K562 (cell line): ENCODE data around the gene ADARB2.

Experiments used
- BHLHE40 ChIP-seq: IDR thresholded peaks from 2 replicates; pipeline ENCODE4 v1.6.1; 2011; ENCODE audit warnings: low read length, improper control_type of control experiment
- CEBPB ChIP-seq: fragments of 450-650 bp; IDR thresholded peaks from 2 replicates; pipeline ENCODE4 v1.6.1; 2016; ENCODE audit warnings: missing genetic modification characterization, missing compliant biosample characterization
- ESRRA ChIP-seq: fragments of 450-650 bp; IDR thresholded peaks from 2 replicates; pipeline ENCODE4 v1.6.1; 2014; ENCODE audit warnings: low read depth, mild to moderate bottlenecking, moderate library complexity, borderline replicate concordance
- HDAC6 ChIP-seq: IDR thresholded peaks from 2 replicates; pipeline ENCODE4 v1.6.1; 2012; ENCODE audit warnings: low read depth, mild to moderate bottlenecking, control low read depth, inconsistent platforms, low read length, moderate library complexity
- JUND ChIP-seq, 2 experiments: IDR thresholded peaks; 2 replicates in 1 of 2; 3 replicates in 1 of 2; pipeline ENCODE4 v1.6.1; 2011; ENCODE audit warnings: borderline replicate concordance in 2 of 2, low read depth in 2 of 2, low read length in 2 of 2, improper control_type of control experiment in 1 of 2, missing biosample characterization in 1 of 2, missing genetic modification characterization in 1 of 2, missing genetic modification reagents in 1 of 2
- MYBL2 ChIP-seq, 2 experiments: fragments of 450-650 bp in 1 of 2; sonication (generic) in 1 of 2; formaldehyde crosslinking in 1 of 2; IDR thresholded peaks; 2 replicates each; pipeline versions ENCODE4 v1.6.1 to v1.8.1; 2017 to 2022; ENCODE audit warnings: borderline replicate concordance in 1 of 2, inconsistent platforms in 1 of 2, low read depth in 1 of 2, mild to moderate bottlenecking in 1 of 2, missing genetic modification reagents in 1 of 2, moderate library complexity in 1 of 2
- SETDB1 ChIP-seq: IDR thresholded peaks from one replicate; pipeline ENCODE4 v1.6.1; 2012; ENCODE audit warnings: low read length, control low read depth, inconsistent platforms
- SMAD4 ChIP-seq: fragments of 250-450 bp; sonication (Bioruptor Pico); conservative IDR thresholded peaks from 2 replicates; pipeline ENCODE4 v1.8.0; 2021; ENCODE audit warnings: inconsistent platforms, mild to moderate bottlenecking, moderate library complexity
- ZNF780A ChIP-seq: fragments of 250-450 bp; sonication (Bioruptor Pico); IDR thresholded peaks from 2 replicates; pipeline ENCODE4 v1.5.0; 2021; ENCODE audit warnings: mild to moderate bottlenecking
- TF ChIP-seq, protein P1 (sequence below), 3 experiments: IDR thresholded peaks in 2 of 3; conservative IDR thresholded peaks in 1 of 3; 2 replicates each; pipeline ENCODE4 v1.5.1; 2011 to 2012; ENCODE audit warnings: low read length in 3 of 3, mild to moderate bottlenecking in 3 of 3, control low read depth in 2 of 3, improper control_type of control experiment in 1 of 3, inconsistent platforms in 1 of 3, low read depth in 1 of 3, mixed read lengths in 1 of 3, moderate library complexity in 1 of 3; ENCODE audit not compliant: insufficient read depth in 2 of 3
- TF ChIP-seq, protein P2 (sequence below): sonication (generic); formaldehyde crosslinking; IDR thresholded peaks from 2 replicates; pipeline ENCODE4 v1.5.0; 2020; ENCODE audit warnings: missing genetic modification reagents

DNA sequence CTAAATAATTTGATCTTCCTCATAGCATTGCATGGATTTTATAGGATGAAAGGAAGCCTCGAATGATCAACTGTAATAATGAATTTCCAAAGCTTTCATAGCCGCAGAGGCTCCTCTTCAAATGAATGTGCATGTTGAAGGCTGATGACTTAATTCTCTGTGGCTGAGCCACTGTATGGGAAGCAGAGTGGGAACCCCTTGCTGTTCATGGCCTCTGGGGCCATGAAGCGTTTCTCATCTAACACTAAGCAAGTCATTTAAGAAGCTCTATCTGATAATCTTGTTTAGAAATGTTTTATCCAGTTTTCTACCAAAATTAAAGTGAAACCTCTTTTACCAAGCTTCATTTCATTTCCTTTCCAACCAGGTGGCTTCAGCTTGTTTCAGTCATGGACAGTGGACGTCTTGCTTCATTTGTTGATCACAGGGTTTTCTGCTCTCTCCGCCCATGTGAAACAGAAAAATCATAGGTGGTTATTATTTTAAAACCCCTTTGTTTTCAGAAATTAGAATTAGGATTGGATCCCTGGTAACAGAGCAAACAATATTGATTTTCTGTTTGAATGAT is 10.3 kb upstream of the ADARB2 start:
- TF ChIP-seq ESRRA (no peak), CEBPB (tag) (no peak), SMAD4 (CRISPR knock-in tag) (no peak), MYBL2 (IDR thresholded peaks at IDR 0.05; ENCODE audit: low read depth) (no peak), MYBL2 (CRISPR knock-in tag; IDR thresholded peaks at IDR 0.05; ENCODE audit: borderline replicate concordance) (no peak), JUND (IDR thresholded peaks at IDR 0.05; ENCODE audit: borderline replicate concordance, low read depth, low read length) (no peak), JUND (tag; IDR thresholded peaks at IDR 0.05; ENCODE audit: borderline replicate concordance, low read depth, low read length) (no peak), BHLHE40 (no peak), HDAC6 (no peak), SETDB1 (no peak), ZNF780A (CRISPR knock-in tag) (no peak)
- TF ChIP-seq, protein P1, sequence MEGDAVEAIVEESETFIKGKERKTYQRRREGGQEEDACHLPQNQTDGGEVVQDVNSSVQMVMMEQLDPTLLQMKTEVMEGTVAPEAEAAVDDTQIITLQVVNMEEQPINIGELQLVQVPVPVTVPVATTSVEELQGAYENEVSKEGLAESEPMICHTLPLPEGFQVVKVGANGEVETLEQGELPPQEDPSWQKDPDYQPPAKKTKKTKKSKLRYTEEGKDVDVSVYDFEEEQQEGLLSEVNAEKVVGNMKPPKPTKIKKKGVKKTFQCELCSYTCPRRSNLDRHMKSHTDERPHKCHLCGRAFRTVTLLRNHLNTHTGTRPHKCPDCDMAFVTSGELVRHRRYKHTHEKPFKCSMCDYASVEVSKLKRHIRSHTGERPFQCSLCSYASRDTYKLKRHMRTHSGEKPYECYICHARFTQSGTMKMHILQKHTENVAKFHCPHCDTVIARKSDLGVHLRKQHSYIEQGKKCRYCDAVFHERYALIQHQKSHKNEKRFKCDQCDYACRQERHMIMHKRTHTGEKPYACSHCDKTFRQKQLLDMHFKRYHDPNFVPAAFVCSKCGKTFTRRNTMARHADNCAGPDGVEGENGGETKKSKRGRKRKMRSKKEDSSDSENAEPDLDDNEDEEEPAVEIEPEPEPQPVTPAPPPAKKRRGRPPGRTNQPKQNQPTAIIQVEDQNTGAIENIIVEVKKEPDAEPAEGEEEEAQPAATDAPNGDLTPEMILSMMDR (IDR thresholded peaks at IDR 0.05 in 2 of 3, conservative IDR thresholded peaks at IDR 0.05 in 1 of 3; ENCODE audit: insufficient read depth in 2 of 3, low read depth in 1 of 3, low read length in 3 of 3), result no peak
- TF ChIP-seq, protein P2, sequence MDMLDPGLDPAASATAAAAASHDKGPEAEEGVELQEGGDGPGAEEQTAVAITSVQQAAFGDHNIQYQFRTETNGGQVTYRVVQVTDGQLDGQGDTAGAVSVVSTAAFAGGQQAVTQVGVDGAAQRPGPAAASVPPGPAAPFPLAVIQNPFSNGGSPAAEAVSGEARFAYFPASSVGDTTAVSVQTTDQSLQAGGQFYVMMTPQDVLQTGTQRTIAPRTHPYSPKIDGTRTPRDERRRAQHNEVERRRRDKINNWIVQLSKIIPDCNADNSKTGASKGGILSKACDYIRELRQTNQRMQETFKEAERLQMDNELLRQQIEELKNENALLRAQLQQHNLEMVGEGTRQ, result no peak
